Stomach (tissue), 9 donors: Measurements from ENCODE around the gene HDAC11. TPM values are rescaled to one million over a fixed set of nuclear protein-coding genes. Genes with fewer than 3 reads are reported as not detected.
A peak's percentile ranks its signal among the peaks of the same experiment; 100 is the strongest.

Source experiments
- DNase-seq, 2 donors: peaks; one replicate each; pipeline versions ENCODE4 v3.0.0 to v3.0.0-alpha.2; 2013 to 2019
- H3K27ac ChIP-seq, 5 donors: fragments of 200-600 bp in 4 of 5; sonication (generic) in 4 of 5; one replicate each; pipeline ENCODE4 v1.5.1; 2013 to 2019; ENCODE audit warnings: mild to moderate bottlenecking in 1 of 5, moderate library complexity in 1 of 5
- H3K27me3 ChIP-seq, 3 donors: fragments of 200-600 bp; sonication (generic); one replicate each; pipeline ENCODE4 v1.5.1; 2017 to 2019; ENCODE audit warnings: mixed run types in 1 of 3
- H3K36me3 ChIP-seq, 4 donors: fragments of 200-600 bp; sonication (generic); 1 replicate in 3 of 4; 2 replicates in 1 of 4; pipeline ENCODE4 v1.5.1; 2016 to 2019
- H3K4me1 ChIP-seq, 4 donors: fragments of 200-600 bp; sonication (generic); one replicate each; pipeline ENCODE4 v1.5.1; 2016 to 2019
- H3K4me3 ChIP-seq, 4 donors: fragments of 200-600 bp; sonication (generic) in 3 of 4; one replicate each; pipeline ENCODE4 v1.5.1; 2016 to 2019; ENCODE audit warnings: mild to moderate bottlenecking in 1 of 4
- H3K9me3 ChIP-seq, 4 donors: fragments of 200-600 bp; sonication (generic); one replicate each; pipeline ENCODE4 v1.5.1; 2016 to 2019
- EP300 ChIP-seq: sonication (generic); formaldehyde crosslinking; IDR thresholded peaks from one replicate; pipeline ENCODE4 v1.6.1; 2017; ENCODE audit warnings: antibody characterized with exemption
- POLR2A ChIP-seq, 4 donors: fragments of 450-650 bp; IDR thresholded peaks; one replicate each; pipeline ENCODE4 v1.6.1; 2016; ENCODE audit warnings: antibody characterized with exemption in 4 of 4, control low read depth in 2 of 4, mild to moderate bottlenecking in 1 of 4, moderate library complexity in 1 of 4
- POLR2AphosphoS5 ChIP-seq, 3 donors: sonication (generic); formaldehyde crosslinking; IDR thresholded peaks; one replicate each; pipeline ENCODE4 v1.6.1; 2016; ENCODE audit warnings: antibody characterized with exemption in 3 of 3
- WGBS, 5 donors: extraction: QIAGEN DNeasy Blood & Tissue Kit in 3 of 5; methylation state at CpG; one replicate each; pipeline versions ENCODE4 v1.1.5 to v1.1.7; 2013 to 2018; 5-methylcytosine and 5-hydroxymethylcytosine counted together
- intact Hi-C: fragments of 100-400 bp; cut with DNase I; formaldehyde crosslinking; loops from one replicate; pipeline ENCODE4 v1.15.1; 2023; ENCODE audit warnings: low total_unique reads
- polyA plus RNA-seq, 3 donors: library from polyadenylated mRNA; stranded (reverse); fragments of 200-250 nt; gene quantifications; one replicate each; pipeline ENCODE4 v1.2.3, GENCODE V29; 2013
- total RNA-seq, 5 donors: library from RNA; depleted of rRNA; stranded (reverse); fragments of >200 nt; gene quantifications; one replicate each; pipeline versions ENCODE4 v1.1.0 to v1.2.3, GENCODE V29; 2014 to 2016
- TF ChIP-seq, protein P1 (sequence below), 7 experiments: fragments of 450-650 bp in 4 of 7; fragments of 200-600 bp in 3 of 7; sonication (generic) in 3 of 7; IDR thresholded peaks; one replicate each; pipeline ENCODE4 v1.5.1; 2016 to 2019; ENCODE audit warnings: antibody characterized with exemption in 7 of 7, control low read depth in 2 of 7, mild to moderate bottlenecking in 1 of 7
- donor health status: healthy with polysubstance abuse.
- donor health status: Bipolar disorder and iron deficiency.
- donor health status: healthy.

HDAC11 gene
- total and polyA plus RNA-seq, 8 donors, result 4.9 to 16.6 (median 15.4) TPM; not detected in 1

DNA sequence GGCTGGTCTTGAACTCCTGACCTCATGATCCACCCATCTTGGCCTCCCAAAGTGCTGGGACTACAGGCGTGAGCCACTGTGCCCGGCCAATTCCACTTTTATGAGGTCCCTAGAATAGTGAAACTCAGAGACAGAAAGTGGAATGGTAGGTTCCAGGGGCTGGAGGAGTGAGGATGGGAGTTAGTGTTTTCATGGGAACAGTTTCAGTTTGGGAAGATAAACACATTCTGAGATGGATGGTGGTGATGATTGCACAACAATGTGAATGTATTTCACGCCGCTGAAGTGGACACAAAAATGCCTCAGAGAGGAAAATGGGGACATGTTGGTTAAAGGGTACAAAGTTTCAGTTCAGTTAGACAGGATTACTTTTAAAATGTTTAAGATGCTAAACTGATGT lies 22.5 kb upstream of the HDAC11 start:
- Histone ChIP-seq H3K4me1 (peaks cover 0 to 4% (median under 1%) of the 10 kb centered on the region in 4 donors), H3K9me3 (no peaks in the 10 kb centered on the region), H3K36me3 (no peaks in the 10 kb centered on the region), H3K4me3 (no peak overlapping the region), H3K27me3 (peaks cover 0 to 12% (median 0%) of the 10 kb centered on the region in 3 donors), H3K27ac (no peak overlapping the region)
- intact Hi-C loops, result no loop called here
- DNase-seq, result no peak
- no peak for TF ChIP-seq POLR2AphosphoS5 (IDR thresholded peaks at IDR 0.05)
- TF ChIP-seq POLR2A (IDR thresholded peaks at IDR 0.05), result no peak
- TF ChIP-seq, protein P1, sequence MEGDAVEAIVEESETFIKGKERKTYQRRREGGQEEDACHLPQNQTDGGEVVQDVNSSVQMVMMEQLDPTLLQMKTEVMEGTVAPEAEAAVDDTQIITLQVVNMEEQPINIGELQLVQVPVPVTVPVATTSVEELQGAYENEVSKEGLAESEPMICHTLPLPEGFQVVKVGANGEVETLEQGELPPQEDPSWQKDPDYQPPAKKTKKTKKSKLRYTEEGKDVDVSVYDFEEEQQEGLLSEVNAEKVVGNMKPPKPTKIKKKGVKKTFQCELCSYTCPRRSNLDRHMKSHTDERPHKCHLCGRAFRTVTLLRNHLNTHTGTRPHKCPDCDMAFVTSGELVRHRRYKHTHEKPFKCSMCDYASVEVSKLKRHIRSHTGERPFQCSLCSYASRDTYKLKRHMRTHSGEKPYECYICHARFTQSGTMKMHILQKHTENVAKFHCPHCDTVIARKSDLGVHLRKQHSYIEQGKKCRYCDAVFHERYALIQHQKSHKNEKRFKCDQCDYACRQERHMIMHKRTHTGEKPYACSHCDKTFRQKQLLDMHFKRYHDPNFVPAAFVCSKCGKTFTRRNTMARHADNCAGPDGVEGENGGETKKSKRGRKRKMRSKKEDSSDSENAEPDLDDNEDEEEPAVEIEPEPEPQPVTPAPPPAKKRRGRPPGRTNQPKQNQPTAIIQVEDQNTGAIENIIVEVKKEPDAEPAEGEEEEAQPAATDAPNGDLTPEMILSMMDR (IDR thresholded peaks at IDR 0.05), result no peak
- TF ChIP-seq EP300, result no peak
- 81 to 93% (median 86%) methylated on average over 4 of the region's 4 CpGs for WGBS, 5 donors

- DNase-seq, result no peak
- intact Hi-C loops, result loop anchor here (10.0 kb wide), 1 partner anchor 375 kb away; no protein-coding TSS in a partner anchor
- no peak overlapping the region for H3K4me3 ChIP-seq
- no peaks in the 10 kb centered on the region for H3K4me1 ChIP-seq
- H3K9me3 ChIP-seq, result no peaks in the 10 kb centered on the region
- no peak for TF ChIP-seq POLR2A (IDR thresholded peaks at IDR 0.05)
- no peaks in the 10 kb centered on the region for H3K36me3 ChIP-seq
- peaks cover 0 to 16% (median 0%) of the 10 kb centered on the region in 3 donors for H3K27me3 ChIP-seq
- 42 to 56% (median 53%) methylated on average over 9 of the region's 9 CpGs for WGBS, 5 donors
- H3K27ac ChIP-seq, result no peak overlapping the region
These were observed 20.3 kb upstream of the HDAC11 start for GRCh38 chr3:13459605-13460340.

GRCh38 chr3:13460341-13460736 lies 19.8 kb upstream of the HDAC11 start:
- no peaks in the 10 kb centered on the region for H3K36me3 ChIP-seq
- H3K27me3 ChIP-seq, result peaks cover 0 to 16% (median 0%) of the 10 kb centered on the region in 3 donors
- no peak overlapping the region for H3K4me3 ChIP-seq
- TF ChIP-seq EP300, result no peak
- no peak for TF ChIP-seq POLR2A (IDR thresholded peaks at IDR 0.05)
- TF ChIP-seq POLR2AphosphoS5 (IDR thresholded peaks at IDR 0.05), result no peak
- TF ChIP-seq, protein P1 (IDR thresholded peaks at IDR 0.05), result no peak
- no peaks in the 10 kb centered on the region for H3K4me1 ChIP-seq
- H3K9me3 ChIP-seq, result no peaks in the 10 kb centered on the region
- intact Hi-C loops, result loop anchor here (10.0 kb wide), 1 partner anchor 376 kb away; no protein-coding TSS in a partner anchor
- WGBS, 5 donors, result 90 to 97% (median 96%) methylated on average over 5 to 7 of the region's 7 CpGs
- no peak for DNase-seq
- H3K27ac ChIP-seq, result no peak overlapping the region

DNA sequence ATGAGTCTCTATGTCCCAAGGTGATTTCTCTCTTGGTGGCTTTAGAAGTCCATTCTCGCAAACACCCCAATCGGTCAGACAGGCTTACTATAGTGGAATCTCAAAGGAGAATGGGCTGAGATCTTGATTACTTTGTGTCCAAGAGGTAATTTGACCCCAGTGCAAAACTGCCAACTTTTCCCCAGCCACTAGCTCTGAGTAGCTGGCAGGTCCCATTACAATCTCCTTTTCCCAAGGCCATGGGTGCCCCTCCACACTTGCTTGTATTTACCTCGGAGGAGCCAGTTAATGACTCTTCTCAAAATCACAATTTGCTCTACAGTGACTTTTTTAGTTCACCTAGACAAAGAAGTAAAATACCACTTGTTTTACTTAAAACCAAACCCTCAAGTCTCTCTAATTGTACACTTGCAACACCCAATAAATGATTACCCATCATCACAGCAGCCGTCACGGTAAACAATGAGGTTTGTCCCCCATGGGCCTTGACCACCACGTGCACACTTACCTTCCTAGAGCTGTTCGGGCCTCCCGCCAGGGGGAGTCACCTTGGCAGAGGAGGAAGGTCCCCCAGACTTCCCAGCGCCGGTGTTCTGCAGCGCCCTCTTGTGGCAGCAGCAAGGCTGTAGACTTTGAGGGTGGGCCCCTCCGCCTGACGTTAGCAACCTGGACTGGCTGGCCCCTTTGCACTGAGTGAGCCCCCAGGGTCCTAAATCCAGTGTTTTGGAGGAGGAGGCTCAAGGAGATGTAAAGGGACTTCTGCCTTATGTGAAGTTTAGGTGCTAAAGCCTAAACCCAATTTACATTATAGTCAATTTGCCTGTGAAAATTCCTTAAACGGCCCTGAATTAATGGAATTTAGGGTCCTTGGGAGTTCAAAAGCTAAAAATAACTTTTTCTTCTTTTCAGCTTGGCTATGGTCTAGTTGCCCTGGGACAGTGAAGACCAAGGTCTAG lies 18.7 kb upstream of the HDAC11 start:
- H3K27me3 ChIP-seq, result peaks cover 0 to 16% (median 0%) of the 10 kb centered on the region in 3 donors

More for the DNA sequence above, 18.7 kb upstream of the HDAC11 start:
- H3K36me3 ChIP-seq, result no peaks in the 10 kb centered on the region
- peak; percentile 37 to 80 for DNase-seq
- WGBS, 5 donors, result 41 to 55% (median 44%) methylated on average over 9 to 14 of the region's 14 CpGs
- H3K4me3 ChIP-seq, result no peak overlapping the region
- intact Hi-C loops, result loop anchor here (10.0 kb wide), 1 partner anchor 377 kb away; no protein-coding TSS in a partner anchor
- H3K27ac ChIP-seq, result no peak overlapping the region
- no peak for TF ChIP-seq EP300
- TF ChIP-seq POLR2AphosphoS5 (IDR thresholded peaks at IDR 0.05), result no peak
- TF ChIP-seq, protein P1 (IDR thresholded peaks at IDR 0.05), result peak in 4 of 7 experiments; percentile 7 to 38 (median 27)
- no peak for TF ChIP-seq POLR2A (IDR thresholded peaks at IDR 0.05)
- H3K4me1 ChIP-seq, result no peaks in the 10 kb centered on the region
- H3K9me3 ChIP-seq, result no peaks in the 10 kb centered on the region
